HUDEP-2 (cell line): Measurements from ENCODE around the gene ATP1B2.

Experiments
- DNase-seq, 76 experiments: peaks; one replicate each; lab custom pipeline; 2025; ENCODE audit not compliant: unreplicated experiment in 76 of 76; lab: John Stamatoyannopoulos, UW

The ATP1B2 gene

GRCh38 chr17:7706631-7707354 is 56.1 kb downstream of the ATP1B2 start:
- DNase-seq, result no peak
